GM19372 (cell line): Measurements from ENCODE around the gene FSCN2.

ENCODE experiments used
- ATAC-seq: cut with Tn5 transposase; IDR thresholded peaks from one replicate; pipeline ENCODE4 v1.9.1; 2021; ENCODE audit warnings: mild to moderate bottlenecking, low read depth, moderate library complexity; ENCODE audit not compliant: unreplicated experiment

Gene FSCN2

GRCh38 chr17:81538651-81539570, 10.7 kb downstream of the FSCN2 start:
- no peak for ATAC-seq

GRCh38 chr17:81539571-81539900, 11.4 kb downstream of the FSCN2 start:
- ATAC-seq = no peak

- ATAC-seq = no peak
Measured at GRCh38 chr17:81539961-81540675, 11.9 kb downstream of the FSCN2 start.

GRCh38 chr17:81540676-81541027, 12.5 kb downstream of the FSCN2 start:
- ATAC-seq = no peak

- no peak for ATAC-seq
Measured at GRCh38 chr17:81541123-81541522, 12.9 kb downstream of the FSCN2 start.

GRCh38 chr17:81542431-81543338, 14.5 kb downstream of the FSCN2 start:
- no peak for ATAC-seq

- ATAC-seq = no peak
Measured at GRCh38 chr17:81543339-81543675, 15.1 kb downstream of the FSCN2 start.

GRCh38 chr17:81543756-81544155, 15.6 kb downstream of the FSCN2 start:
- no peak for ATAC-seq

GRCh38 chr17:81544281-81544974, 16.3 kb downstream of the FSCN2 start:
- ATAC-seq = no peak

- no peak for ATAC-seq
Measured at GRCh38 chr17:81545160-81545949, 17.2 kb downstream of the FSCN2 start.

- ATAC-seq = no peak
Measured at GRCh38 chr17:81546906-81547613, 18.9 kb downstream of the FSCN2 start.

GRCh38 chr17:81547614-81547982, 19.4 kb downstream of the FSCN2 start:
- no peak for ATAC-seq

- ATAC-seq = no peak
Measured at GRCh38 chr17:81549031-81549557, 20.9 kb downstream of the FSCN2 start.

GRCh38 chr17:81549826-81550225, 21.6 kb downstream of the FSCN2 start:
- no peak for ATAC-seq

GRCh38 chr17:81550285-81550684, 22.1 kb downstream of the FSCN2 start:
- ATAC-seq = no peak

GRCh38 chr17:81550830-81551457, 22.8 kb downstream of the FSCN2 start:
- no peak for ATAC-seq

GRCh38 chr17:81551458-81552243, 23.5 kb downstream of the FSCN2 start:
- ATAC-seq = peak; percentile 30
